Measurements from ENCODE around the gene HBG2.

The HBG2 gene

GRCh38 chr11:5286901-5287300 is 32.3 kb upstream of the HBG2 start:
- no peak overlapping the region for H3K4me3 ChIP-seq (replicated peaks; ENCODE audit: insufficient read depth, low read length)
- DNase-seq (ENCODE audit: low read depth in 1 of 2, low spot score in 1 of 2): no peak
- no peak overlapping the region for H3K27ac ChIP-seq (replicated peaks)

GRCh38 chr11:5286351-5286750 is 31.8 kb upstream of the HBG2 start:
- Histone ChIP-seq H3K4me3 (replicated peaks; ENCODE audit: insufficient read depth, low read length) (no peak overlapping the region), H3K27ac (replicated peaks) (no peak overlapping the region), H3K27me3 (ENCODE audit: insufficient read depth, poor library complexity, severe bottlenecking) (no peaks in the 10 kb centered on the region)
- TF ChIP-seq CTCF (IDR thresholded peaks at IDR 0.05; ENCODE audit: insufficient read depth, low read length) (no peak), GABPA (IDR thresholded peaks at IDR 0.05; ENCODE audit: low read depth) (no peak), SPI1 (IDR thresholded peaks at IDR 0.05; ENCODE audit: borderline replicate concordance, low read depth) (no peak), POLR2AphosphoS5 (IDR thresholded peaks at IDR 0.05; ENCODE audit: low read depth) (no peak), REST (IDR thresholded peaks at IDR 0.05; ENCODE audit: insufficient replicate concordance, low read depth) (no peak)
- DNase-seq (ENCODE audit: low read depth in 1 of 2, low spot score in 1 of 2): no peak

More at GRCh38 chr11:5286901-5287300, 32.3 kb upstream of the HBG2 start:
- TF ChIP-seq POLR2AphosphoS5 (IDR thresholded peaks at IDR 0.05; ENCODE audit: low read depth) (no peak), REST (IDR thresholded peaks at IDR 0.05; ENCODE audit: insufficient replicate concordance, low read depth) (no peak), CTCF (IDR thresholded peaks at IDR 0.05; ENCODE audit: insufficient read depth, low read length) (no peak), GABPA (IDR thresholded peaks at IDR 0.05; ENCODE audit: low read depth) (no peak), SPI1 (IDR thresholded peaks at IDR 0.05; ENCODE audit: borderline replicate concordance, low read depth) (no peak)
- H3K27me3 ChIP-seq (ENCODE audit: insufficient read depth, poor library complexity, severe bottlenecking): no peaks in the 10 kb centered on the region

- no peak overlapping the region for H3K4me3 ChIP-seq (replicated peaks; ENCODE audit: insufficient read depth, low read length)
- H3K27me3 ChIP-seq (ENCODE audit: insufficient read depth, poor library complexity, severe bottlenecking): no peaks in the 10 kb centered on the region
- TF ChIP-seq CTCF (IDR thresholded peaks at IDR 0.05; ENCODE audit: insufficient read depth, low read length): no peak
- TF ChIP-seq POLR2AphosphoS5 (IDR thresholded peaks at IDR 0.05; ENCODE audit: low read depth): no peak
- TF ChIP-seq GABPA (IDR thresholded peaks at IDR 0.05; ENCODE audit: low read depth): no peak
- TF ChIP-seq SPI1 (IDR thresholded peaks at IDR 0.05; ENCODE audit: borderline replicate concordance, low read depth): no peak
- TF ChIP-seq REST (IDR thresholded peaks at IDR 0.05; ENCODE audit: insufficient replicate concordance, low read depth): no peak
- H3K27ac ChIP-seq (replicated peaks): no peak overlapping the region
- DNase-seq (ENCODE audit: low read depth in 1 of 2, low spot score in 1 of 2): no peak
Measured at GRCh38 chr11:5285703-5286340, 31.2 kb upstream of the HBG2 start.
